Skeletal muscle tissue (tissue), 4 donors: ENCODE measurements around the gene TRAPPC4. TPM values are rescaled to one million over a fixed set of nuclear protein-coding genes. Genes with fewer than 3 reads are reported as not detected.

Experiments used
- H3K27ac ChIP-seq: one replicate; pipeline ENCODE4 v1.7.0; 2013; ENCODE audit warnings: mild to moderate bottlenecking, low read depth, low read length, inconsistent platforms
- H3K27me3 ChIP-seq, 3 donors: one replicate each; pipeline ENCODE4 v1.7.0; 2013; ENCODE audit warnings: low read length in 3 of 3; ENCODE audit not compliant: control insufficient read depth in 3 of 3, insufficient read depth in 3 of 3
- H3K36me3 ChIP-seq, 3 donors: one replicate each; pipeline ENCODE4 v1.7.0; 2013; ENCODE audit warnings: low read length in 3 of 3; ENCODE audit not compliant: control insufficient read depth in 3 of 3, insufficient read depth in 3 of 3
- H3K4me1 ChIP-seq, 3 donors: one replicate each; pipeline ENCODE4 v1.7.0; 2013; ENCODE audit warnings: low read length in 3 of 3, mild to moderate bottlenecking in 3 of 3; ENCODE audit not compliant: control insufficient read depth in 3 of 3, insufficient read depth in 3 of 3
- H3K4me3 ChIP-seq, 3 donors: one replicate each; pipeline ENCODE4 v1.7.0; 2013; ENCODE audit warnings: low read length in 3 of 3
- H3K9ac ChIP-seq, 3 donors: one replicate each; pipeline ENCODE4 v1.7.0; 2013; ENCODE audit warnings: low read length in 3 of 3, mild to moderate bottlenecking in 3 of 3, moderate library complexity in 2 of 3, low read depth in 1 of 3
- H3K9me3 ChIP-seq, 3 donors: one replicate each; pipeline ENCODE4 v1.7.0; 2013; ENCODE audit warnings: low read length in 3 of 3; ENCODE audit not compliant: control insufficient read depth in 3 of 3
- total RNA-seq: library from RNA; depleted of rRNA; stranded (reverse); fragments of >200 nt; gene quantifications from one replicate; pipeline ENCODE4 v1.2.3, GENCODE V29; 2014
- donor health status: Osteomylitis.

The TRAPPC4 gene
- total RNA-seq, 1 donor from 2014 or later = 39.1 TPM

- Histone ChIP-seq H3K36me3 (peaks cover 41 to 51% (median 41%) of the 10 kb centered on the region in 3 donors), H3K9ac (peak overlapping the region in 2 of 3 donors; percentile 48 to 62), H3K4me1 (peaks cover 74 to 86% (median 76%) of the 10 kb centered on the region in 3 donors), H3K27me3 (no peaks in the 10 kb centered on the region), H3K4me3 (peak overlapping the region; percentile 15 to 56 (median 35)), H3K27ac (peak overlapping the region; percentile 78), H3K9me3 (no peaks in the 10 kb centered on the region)
Observed at GRCh38 chr11:119025099-119025473, 6.5 kb downstream of the TRAPPC4 start.

DNA sequence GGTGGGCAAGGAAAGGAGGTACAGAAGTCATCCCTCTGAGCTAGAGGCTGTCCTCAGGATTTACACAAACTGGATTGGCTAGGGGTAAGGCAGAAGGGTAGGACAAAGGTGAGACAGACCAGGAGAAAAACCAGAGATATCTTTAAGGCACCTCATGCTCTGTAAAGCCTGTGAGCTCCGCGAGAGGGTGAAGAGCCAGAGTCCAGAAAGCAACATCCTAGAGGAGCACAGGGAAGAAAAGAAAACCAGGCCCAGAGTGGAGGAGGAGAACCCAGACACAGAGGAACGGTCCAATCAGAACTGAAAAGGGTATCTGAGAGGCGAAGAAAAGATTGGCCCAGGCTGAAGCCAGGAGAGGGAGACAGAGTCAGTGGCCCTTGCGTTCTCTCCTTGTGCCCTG, 7.0 kb downstream of the TRAPPC4 start:
- Histone ChIP-seq H3K9me3 (no peaks in the 10 kb centered on the region), H3K4me1 (peaks cover 72 to 83% (median 74%) of the 10 kb centered on the region in 3 donors), H3K27ac (peak overlapping the region; percentile 78), H3K36me3 (peaks cover 39 to 51% (median 41%) of the 10 kb centered on the region in 3 donors), H3K9ac (peak overlapping the region in 2 of 3 donors; percentile 1 to 63), H3K27me3 (no peaks in the 10 kb centered on the region), H3K4me3 (peak overlapping the region in 1 of 3 donors; percentile 3)

- H3K4me1 ChIP-seq = peaks cover 72 to 79% (median 74%) of the 10 kb centered on the region in 3 donors
- no peaks in the 10 kb centered on the region for H3K9me3 ChIP-seq
- no peaks in the 10 kb centered on the region for H3K27me3 ChIP-seq
- peak overlapping the region in 2 of 3 donors; percentile 5 to 35 for H3K4me3 ChIP-seq
- peak overlapping the region; percentile 10 to 63 (median 55) for H3K9ac ChIP-seq
- H3K36me3 ChIP-seq = peaks cover 39 to 50% (median 39%) of the 10 kb centered on the region in 3 donors
- peak overlapping the region; percentile 78 for H3K27ac ChIP-seq
Observed at GRCh38 chr11:119025978-119026766, 7.6 kb downstream of the TRAPPC4 start.

- H3K4me3 ChIP-seq = peak overlapping the region; percentile 59 to 90 (median 60)
- peak overlapping the region; percentile 78 for H3K27ac ChIP-seq
- H3K9ac ChIP-seq = peak overlapping the region in 2 of 3 donors; percentile 43 to 55
- H3K27me3 ChIP-seq = no peaks in the 10 kb centered on the region
- H3K9me3 ChIP-seq = no peaks in the 10 kb centered on the region
- H3K4me1 ChIP-seq = peaks cover 66 to 73% (median 71%) of the 10 kb centered on the region in 3 donors
- H3K36me3 ChIP-seq = peaks cover 31 to 43% (median 39%) of the 10 kb centered on the region in 3 donors
Observed at GRCh38 chr11:119026970-119027369, 8.4 kb downstream of the TRAPPC4 start.

- peaks cover 66 to 73% (median 69%) of the 10 kb centered on the region in 3 donors for H3K4me1 ChIP-seq
- peak overlapping the region; percentile 78 for H3K27ac ChIP-seq
Observed at GRCh38 chr11:119027561-119028345, 9.2 kb downstream of the TRAPPC4 start.

GRCh38 chr11:119028346-119029068, 9.9 kb downstream of the TRAPPC4 start:
- Histone ChIP-seq H3K4me3 (peak overlapping the region; percentile 90 to 94 (median 90)), H3K4me1 (peaks cover 62 to 68% (median 67%) of the 10 kb centered on the region in 3 donors), H3K36me3 (peaks cover 20 to 31% (median 27%) of the 10 kb centered on the region in 3 donors), H3K27ac (peak overlapping the region; percentile 78), H3K27me3 (no peaks in the 10 kb centered on the region), H3K9ac (peak overlapping the region; percentile 79 to 90 (median 83)), H3K9me3 (no peaks in the 10 kb centered on the region)

More at GRCh38 chr11:119027561-119028345, 9.2 kb downstream of the TRAPPC4 start:
- no peaks in the 10 kb centered on the region for H3K9me3 ChIP-seq
- peaks cover 24 to 38% (median 33%) of the 10 kb centered on the region in 3 donors for H3K36me3 ChIP-seq
- H3K9ac ChIP-seq = peak overlapping the region; percentile 16 to 90 (median 79)
- H3K4me3 ChIP-seq = peak overlapping the region; percentile 60 to 90 (median 90)
- H3K27me3 ChIP-seq = no peaks in the 10 kb centered on the region

DNA sequence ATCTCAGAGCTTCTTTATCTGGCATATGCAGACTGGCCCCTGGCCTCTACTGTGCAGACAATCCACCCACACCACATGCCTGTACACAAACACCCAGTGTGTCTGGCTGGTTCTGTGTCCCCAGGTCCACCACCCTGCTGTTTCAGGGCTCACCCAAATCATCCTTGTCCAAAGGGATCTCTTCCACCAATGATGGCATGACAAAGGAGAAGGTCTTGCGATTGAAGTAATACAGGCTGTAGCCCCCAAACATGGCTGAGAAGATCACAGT, 10.4 kb downstream of the TRAPPC4 start:
- Histone ChIP-seq H3K36me3 (peaks cover 17 to 26% (median 22%) of the 10 kb centered on the region in 3 donors), H3K4me3 (peak overlapping the region; percentile 90 to 94 (median 90)), H3K9me3 (no peaks in the 10 kb centered on the region), H3K9ac (peak overlapping the region; percentile 79 to 90 (median 83)), H3K27ac (peak overlapping the region; percentile 78), H3K4me1 (peaks cover 60 to 63% (median 62%) of the 10 kb centered on the region in 3 donors), H3K27me3 (no peaks in the 10 kb centered on the region)

DNA sequence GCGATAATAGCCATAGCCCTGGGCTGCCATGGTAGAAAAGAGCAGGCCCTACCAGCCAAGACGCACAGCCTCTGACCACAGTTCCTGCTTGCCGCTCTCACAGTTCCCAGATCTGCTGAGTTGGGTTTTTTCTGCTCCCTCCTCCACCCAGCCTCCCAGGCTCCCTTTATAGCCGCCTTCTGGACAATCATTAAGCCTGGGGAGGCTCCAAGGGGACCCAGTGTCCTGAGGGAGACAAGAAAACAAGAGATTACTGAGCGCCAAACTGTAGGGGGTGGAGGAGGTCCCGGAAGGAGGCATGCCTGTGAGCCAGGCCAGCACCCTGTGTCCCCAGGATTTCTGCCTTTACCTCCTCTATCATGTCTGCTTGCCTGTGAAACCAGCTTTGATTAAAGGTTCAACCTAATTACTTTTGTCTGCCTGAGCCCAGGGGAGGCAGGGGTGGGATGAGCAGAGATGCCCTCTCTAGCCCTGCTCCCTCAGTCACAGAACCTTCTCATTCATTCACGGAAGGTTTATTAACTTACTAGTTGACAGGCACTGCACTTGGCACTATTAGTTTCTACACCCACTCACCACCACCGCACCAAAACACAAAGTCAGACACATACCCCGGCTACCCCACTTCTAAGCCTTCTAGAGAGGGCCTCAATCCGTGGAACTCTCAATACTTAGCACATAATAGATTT, 10.9 kb downstream of the TRAPPC4 start:
- peak overlapping the region; percentile 78 for H3K27ac ChIP-seq
- H3K27me3 ChIP-seq = no peaks in the 10 kb centered on the region
- H3K36me3 ChIP-seq = peaks cover 12 to 21% (median 18%) of the 10 kb centered on the region in 3 donors
- peak overlapping the region; percentile 90 to 94 (median 90) for H3K4me3 ChIP-seq
- H3K4me1 ChIP-seq = peaks cover 55 to 58% (median 57%) of the 10 kb centered on the region in 3 donors
- H3K9ac ChIP-seq = peak overlapping the region; percentile 83 to 90 (median 86)
- no peaks in the 10 kb centered on the region for H3K9me3 ChIP-seq

DNA sequence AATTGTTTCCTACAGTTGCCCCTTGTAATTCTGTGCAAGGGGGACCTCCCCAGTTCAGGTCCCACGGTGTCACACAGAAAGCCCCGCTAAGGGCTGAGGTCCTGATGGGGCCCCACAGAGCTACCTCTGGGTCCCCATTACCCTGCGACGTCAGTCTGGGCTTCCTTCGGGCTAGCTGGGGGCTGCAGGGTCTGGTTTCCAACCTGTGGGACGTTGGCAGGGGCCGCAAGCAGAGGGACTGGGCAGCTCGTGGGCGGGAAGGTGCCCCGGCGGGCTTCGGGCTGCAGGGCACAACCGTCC, 11.4 kb downstream of the TRAPPC4 start:
- no peaks in the 10 kb centered on the region for H3K27me3 ChIP-seq
- H3K27ac ChIP-seq = peak overlapping the region; percentile 78
- peaks cover 12 to 18% (median 17%) of the 10 kb centered on the region in 3 donors for H3K36me3 ChIP-seq
- peaks cover 50 to 53% (median 52%) of the 10 kb centered on the region in 3 donors for H3K4me1 ChIP-seq
- peak overlapping the region; percentile 83 to 90 (median 86) for H3K9ac ChIP-seq
- peak overlapping the region; percentile 90 to 94 (median 90) for H3K4me3 ChIP-seq
- no peaks in the 10 kb centered on the region for H3K9me3 ChIP-seq
